ENCODE data around the gene PLAAT4.

Gene PLAAT4

DNA sequence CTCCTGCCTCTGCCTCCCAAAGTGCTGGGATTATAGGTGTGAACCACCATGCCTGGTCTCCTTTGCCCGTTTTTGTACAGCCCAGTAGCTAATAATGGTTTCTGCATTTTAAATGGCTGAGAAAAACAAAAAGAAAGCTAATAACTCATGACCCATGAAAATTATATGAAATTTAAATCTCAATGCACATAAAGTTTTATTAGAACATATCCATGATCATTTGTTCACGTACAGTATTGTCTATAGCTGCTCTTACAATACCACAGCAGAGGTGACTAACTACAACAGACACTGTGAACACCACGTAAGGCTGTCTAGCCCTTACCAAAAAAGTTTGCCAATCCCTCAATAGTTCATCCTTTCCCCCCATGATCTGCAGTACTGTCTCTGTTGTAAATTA is 33.0 kb downstream of the PLAAT4 start:
- Histone ChIP-seq H2AFZ (ENCODE audit: low read length) (no peak overlapping the region), H3F3A (ENCODE audit: low read depth) (no peaks in the 10 kb centered on the region)

DNA sequence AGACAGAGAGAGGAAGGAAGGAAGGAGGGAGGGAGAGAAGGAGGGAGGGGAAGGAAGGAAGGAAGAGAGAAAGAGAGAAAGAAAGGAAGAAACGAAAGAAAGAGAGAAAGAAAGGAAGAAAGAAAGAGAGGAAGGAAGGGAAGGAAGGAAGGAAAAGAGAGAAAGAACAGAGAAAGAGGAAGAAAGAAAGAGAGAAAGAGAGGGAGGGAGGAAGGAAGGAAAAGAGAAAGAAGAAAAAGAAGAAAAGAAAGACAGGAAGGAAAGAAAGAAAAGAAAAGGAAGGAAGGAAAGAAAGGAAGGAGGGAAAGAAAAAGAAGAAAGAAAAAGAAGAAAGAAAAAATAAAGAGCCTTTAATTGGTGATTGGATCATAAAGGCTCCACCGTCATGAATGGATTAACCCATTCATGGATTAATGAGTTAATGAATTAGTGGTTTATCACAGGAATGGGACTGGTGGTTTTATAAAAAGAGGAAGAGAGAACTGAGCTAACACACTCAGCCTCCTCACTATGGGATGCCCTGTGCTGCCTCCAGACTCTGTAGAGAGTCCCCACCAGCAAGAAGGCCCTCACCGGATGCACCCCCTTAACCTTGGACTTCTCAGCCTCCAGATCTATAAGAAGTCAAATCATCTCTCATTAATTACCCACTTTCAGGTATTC is 35.5 kb downstream of the PLAAT4 start:
- no peaks in the 10 kb centered on the region for H3K27me3 ChIP-seq (ENCODE audit: insufficient read depth, low read length, poor library complexity, severe bottlenecking)
- TF ChIP-seq, protein P1, sequence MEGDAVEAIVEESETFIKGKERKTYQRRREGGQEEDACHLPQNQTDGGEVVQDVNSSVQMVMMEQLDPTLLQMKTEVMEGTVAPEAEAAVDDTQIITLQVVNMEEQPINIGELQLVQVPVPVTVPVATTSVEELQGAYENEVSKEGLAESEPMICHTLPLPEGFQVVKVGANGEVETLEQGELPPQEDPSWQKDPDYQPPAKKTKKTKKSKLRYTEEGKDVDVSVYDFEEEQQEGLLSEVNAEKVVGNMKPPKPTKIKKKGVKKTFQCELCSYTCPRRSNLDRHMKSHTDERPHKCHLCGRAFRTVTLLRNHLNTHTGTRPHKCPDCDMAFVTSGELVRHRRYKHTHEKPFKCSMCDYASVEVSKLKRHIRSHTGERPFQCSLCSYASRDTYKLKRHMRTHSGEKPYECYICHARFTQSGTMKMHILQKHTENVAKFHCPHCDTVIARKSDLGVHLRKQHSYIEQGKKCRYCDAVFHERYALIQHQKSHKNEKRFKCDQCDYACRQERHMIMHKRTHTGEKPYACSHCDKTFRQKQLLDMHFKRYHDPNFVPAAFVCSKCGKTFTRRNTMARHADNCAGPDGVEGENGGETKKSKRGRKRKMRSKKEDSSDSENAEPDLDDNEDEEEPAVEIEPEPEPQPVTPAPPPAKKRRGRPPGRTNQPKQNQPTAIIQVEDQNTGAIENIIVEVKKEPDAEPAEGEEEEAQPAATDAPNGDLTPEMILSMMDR (conservative IDR thresholded peaks at IDR 0.05; ENCODE audit: low read length), result no peak
- no peak for TF ChIP-seq EZH2phosphoT487 (IDR thresholded peaks at IDR 0.05; ENCODE audit: borderline replicate concordance)
- peaks cover 17% of the 10 kb centered on the region for H3K4me1 ChIP-seq (ENCODE audit: insufficient read depth, low read length, poor library complexity, severe bottlenecking)
- H3K9me2 ChIP-seq (replicated peaks; ENCODE audit: low read depth, low read length), result no peaks in the 10 kb centered on the region
- H3K4me3 ChIP-seq (ENCODE audit: low read length, poor library complexity, severe bottlenecking), result no peak overlapping the region
- H3K9me3 ChIP-seq (ENCODE audit: insufficient read depth, low read depth, low read length), result no peaks in the 10 kb centered on the region
- no peak overlapping the region for H3K9ac ChIP-seq (ENCODE audit: low read depth, low read length, poor library complexity, severe bottlenecking)
- no peaks in the 10 kb centered on the region for H4K20me1 ChIP-seq (ENCODE audit: insufficient read depth, low read length, poor library complexity, severe bottlenecking)
- no peaks in the 10 kb centered on the region for H3K79me2 ChIP-seq (ENCODE audit: insufficient read depth, low read length)
- H2AFZ ChIP-seq (ENCODE audit: low read length), result no peak overlapping the region
- no peaks in the 10 kb centered on the region for H3F3A ChIP-seq (ENCODE audit: low read depth)
- H3K36me3 ChIP-seq (ENCODE audit: insufficient read depth, low read length), result no peaks in the 10 kb centered on the region
- H3K4me2 ChIP-seq (ENCODE audit: low read depth, low read length, poor library complexity, severe bottlenecking), result no peak overlapping the region

More for the DNA sequence above, 33.0 kb downstream of the PLAAT4 start:
- Histone ChIP-seq H4K20me1 (ENCODE audit: insufficient read depth, low read length, poor library complexity, severe bottlenecking) (no peaks in the 10 kb centered on the region), H3K4me3 (ENCODE audit: low read length, poor library complexity, severe bottlenecking) (no peak overlapping the region), H3K27me3 (ENCODE audit: insufficient read depth, low read length, poor library complexity, severe bottlenecking) (no peaks in the 10 kb centered on the region), H3K9ac (ENCODE audit: low read depth, low read length, poor library complexity, severe bottlenecking) (no peak overlapping the region), H3K4me2 (ENCODE audit: low read depth, low read length, poor library complexity, severe bottlenecking) (no peak overlapping the region), H3K4me1 (ENCODE audit: insufficient read depth, low read length, poor library complexity, severe bottlenecking) (peaks cover 24% of the 10 kb centered on the region), H3K79me2 (ENCODE audit: insufficient read depth, low read length) (no peaks in the 10 kb centered on the region), H3K9me2 (replicated peaks; ENCODE audit: low read depth, low read length) (no peaks in the 10 kb centered on the region), H3K36me3 (ENCODE audit: insufficient read depth, low read length) (no peaks in the 10 kb centered on the region), H3K9me3 (ENCODE audit: insufficient read depth, low read depth, low read length) (no peaks in the 10 kb centered on the region)
- no peak for TF ChIP-seq EZH2phosphoT487 (IDR thresholded peaks at IDR 0.05; ENCODE audit: borderline replicate concordance)
- TF ChIP-seq, protein P1 (conservative IDR thresholded peaks at IDR 0.05; ENCODE audit: low read length), result no peak

DNA sequence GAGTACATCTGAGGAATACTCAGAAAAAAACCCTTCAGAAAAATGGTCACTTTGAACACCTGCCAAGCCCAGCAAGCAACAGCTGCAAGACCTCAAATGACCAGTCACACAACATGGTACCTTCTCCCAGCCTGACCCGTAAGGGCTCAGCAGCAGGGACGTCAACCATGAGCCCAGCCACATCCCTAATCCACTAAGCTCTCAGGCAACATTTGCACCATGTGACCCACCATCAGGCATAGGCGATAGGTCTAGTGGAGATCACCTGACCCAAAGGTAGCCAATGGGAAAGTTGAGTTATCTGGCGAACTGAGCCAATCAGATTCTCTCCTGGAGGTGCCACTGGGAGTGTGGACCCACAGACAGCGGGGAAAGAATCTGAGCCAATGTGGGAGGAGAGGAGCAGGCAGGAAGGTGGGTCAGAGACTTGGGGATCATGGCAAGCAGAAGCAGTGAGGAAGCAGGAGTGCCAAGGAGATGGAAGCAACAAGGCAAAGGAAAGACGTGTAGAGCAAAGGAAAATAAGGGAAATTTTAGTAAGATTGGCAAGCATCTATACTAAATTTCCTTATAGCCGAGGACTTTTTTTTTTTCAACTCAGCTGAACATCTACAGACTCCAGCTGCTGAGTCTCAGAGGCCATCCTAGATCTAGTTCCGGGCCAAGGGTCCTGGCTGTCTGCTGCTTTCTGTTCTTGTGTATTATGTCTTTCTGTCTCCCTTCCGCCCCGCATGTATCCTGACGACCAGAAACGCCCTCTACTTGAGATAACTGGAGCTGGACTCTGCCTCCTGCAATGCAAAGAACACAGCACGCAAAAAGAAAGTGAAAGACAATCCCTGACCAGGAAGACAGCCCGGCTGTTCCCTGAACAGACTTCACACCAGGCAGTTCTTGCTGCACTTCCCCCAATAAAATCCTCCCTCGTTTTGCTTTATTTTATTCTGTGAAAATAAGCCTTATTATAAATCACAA is 37.6 kb downstream of the PLAAT4 start:
- peak overlapping the region; percentile 9 for H3K9ac ChIP-seq (ENCODE audit: low read depth, low read length, poor library complexity, severe bottlenecking)
- H3K9me2 ChIP-seq (replicated peaks; ENCODE audit: low read depth, low read length), result no peaks in the 10 kb centered on the region
- peak overlapping the region; percentile 5 for H3K4me3 ChIP-seq (ENCODE audit: low read length, poor library complexity, severe bottlenecking)
- no peaks in the 10 kb centered on the region for H3K27me3 ChIP-seq (ENCODE audit: insufficient read depth, low read length, poor library complexity, severe bottlenecking)
- H3K36me3 ChIP-seq (ENCODE audit: insufficient read depth, low read length), result no peaks in the 10 kb centered on the region
- peak overlapping the region; percentile 53 for H2AFZ ChIP-seq (ENCODE audit: low read length)
- no peaks in the 10 kb centered on the region for H3K79me2 ChIP-seq (ENCODE audit: insufficient read depth, low read length)
- H3K4me1 ChIP-seq (ENCODE audit: insufficient read depth, low read length, poor library complexity, severe bottlenecking), result peaks cover 10% of the 10 kb centered on the region
- peak overlapping the region; percentile 32 for H3K4me2 ChIP-seq (ENCODE audit: low read depth, low read length, poor library complexity, severe bottlenecking)
- H3F3A ChIP-seq (ENCODE audit: low read depth), result no peaks in the 10 kb centered on the region
- TF ChIP-seq, protein P1 (conservative IDR thresholded peaks at IDR 0.05; ENCODE audit: low read length), result no peak
- TF ChIP-seq EZH2phosphoT487 (IDR thresholded peaks at IDR 0.05; ENCODE audit: borderline replicate concordance), result no peak
- no peaks in the 10 kb centered on the region for H4K20me1 ChIP-seq (ENCODE audit: insufficient read depth, low read length, poor library complexity, severe bottlenecking)
- H3K9me3 ChIP-seq (ENCODE audit: insufficient read depth, low read depth, low read length), result 0 out of 2 replicates have a peak, but pooled peaks cover 3% of the 10 kb centered on the region
